Right cardiac atrium (tissue), 5 donors: ENCODE data around the gene CNNM1. TPM values are rescaled to one million over a fixed set of nuclear protein-coding genes. Genes with fewer than 3 reads are reported as not detected.

ENCODE experiments used
- ATAC-seq, 2 donors: fragments of 200-7000 bp; cut with Tn5 transposase; one replicate each; pipeline versions ENCODE4 v1.8.0 to v1.9.1; 2020; ENCODE audit warnings: moderate library complexity in 2 of 2, mild to moderate bottlenecking in 1 of 2
- DNase-seq, 3 donors: peaks; one replicate each; pipeline ENCODE4 v3.0.0-alpha.2; 2020
- H3K27ac ChIP-seq: one replicate; pipeline ENCODE4 v1.5.1; 2013; ENCODE audit warnings: mild to moderate bottlenecking, low read length, control low read depth, moderate library complexity
- H3K27me3 ChIP-seq: one replicate; pipeline ENCODE4 v1.6.1; 2013; ENCODE audit not compliant: control insufficient read depth, insufficient read depth
- H3K4me1 ChIP-seq: one replicate; pipeline ENCODE4 v1.6.1; 2013; ENCODE audit warnings: low read length; ENCODE audit not compliant: control insufficient read depth, insufficient read depth
- H3K4me3 ChIP-seq: one replicate; pipeline ENCODE4 v1.5.1; 2013; ENCODE audit warnings: low read length, control low read depth
- H3K9me3 ChIP-seq: one replicate; pipeline ENCODE4 v1.6.1; 2013; ENCODE audit warnings: low read length; ENCODE audit not compliant: control insufficient read depth
- WGBS: extraction: QIAGEN DNeasy Blood & Tissue Kit; methylation state at CpG from one replicate; pipeline ENCODE4 v1.1.7; 2013; 5-methylcytosine and 5-hydroxymethylcytosine counted together
- intact Hi-C, 4 donors: fragments of 100-400 bp; cut with DNase I; formaldehyde crosslinking; loops; one replicate each; pipeline versions ENCODE4 v1.11.0 to v1.14.0; 2022 to 2023
- polyA plus RNA-seq: library from polyadenylated mRNA; stranded (reverse); fragments of 200-250 nt; gene quantifications from one replicate; pipeline ENCODE4 v1.2.3, GENCODE V29; 2013
- total RNA-seq, 4 donors: library from RNA; stranded (reverse); fragmentation: NEBNext Ultra II Directional; extraction: Animal tissue kit (Norgen Biotek cat#: 25700); gene quantifications; one replicate each; pipeline ENCODE4 v1.2.1, GENCODE V29; 2021
- donor health status: healthy with polysubstance abuse.
- donor health status: DM: no; HTN: yes; CAD: no.
- donor health status: DM: no; HTN: no; CAD: no.
- donor health status: DM: no; HTN: yes; CAD: no; lungs with severe emphysema.
- donor health status: DM: yes; HTN: yes; CAD: no.

Gene CNNM1
- total and polyA plus RNA-seq, 5 donors: 0.03 to 0.29 (median 0.20) TPM

DNA sequence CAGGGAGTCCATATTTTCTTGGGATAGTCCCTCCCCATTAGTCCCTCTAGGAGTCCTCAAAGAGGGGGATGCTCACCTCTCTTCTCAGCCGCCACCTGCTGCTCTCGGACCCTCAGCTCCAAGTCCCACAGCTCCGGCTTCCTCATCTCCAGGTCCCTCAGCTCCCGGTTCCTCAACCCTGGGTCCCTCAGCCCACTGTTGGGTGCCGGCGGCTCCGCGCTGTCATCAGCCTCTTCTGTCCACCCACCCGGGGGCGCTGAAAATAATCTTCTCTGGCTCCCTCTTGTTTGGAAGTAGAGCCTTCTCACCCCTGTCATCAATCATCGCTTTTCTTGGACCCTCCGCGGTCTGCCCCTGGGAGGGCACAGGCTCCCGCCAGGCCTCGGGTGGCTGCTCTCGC lies 13.3 kb upstream of the CNNM1 start:
- no peak overlapping the region for H3K27ac ChIP-seq
- no peak overlapping the region for H3K4me3 ChIP-seq
- H3K27me3 ChIP-seq: no peaks in the 10 kb centered on the region
- H3K4me1 ChIP-seq: no peaks in the 10 kb centered on the region
- intact Hi-C loops: no loop called here
- DNase-seq (peak in 1 of 3 donors; percentile 36), ATAC-seq (no peak)
- no peaks in the 10 kb centered on the region for H3K9me3 ChIP-seq
- WGBS: 94% methylated on average over 16 of the region's 16 CpGs

- no peak overlapping the region for H3K4me3 ChIP-seq
- no peaks in the 10 kb centered on the region for H3K9me3 ChIP-seq
- H3K27ac ChIP-seq: no peak overlapping the region
- no peak for ATAC-seq
- no peak for DNase-seq
- intact Hi-C loops: no loop called here
- no peaks in the 10 kb centered on the region for H3K4me1 ChIP-seq
- H3K27me3 ChIP-seq: no peaks in the 10 kb centered on the region
- 86% methylated on average over 17 of the region's 17 CpGs for WGBS
Measured at GRCh38 chr10:99316374-99316773, 12.8 kb upstream of the CNNM1 start.

DNA sequence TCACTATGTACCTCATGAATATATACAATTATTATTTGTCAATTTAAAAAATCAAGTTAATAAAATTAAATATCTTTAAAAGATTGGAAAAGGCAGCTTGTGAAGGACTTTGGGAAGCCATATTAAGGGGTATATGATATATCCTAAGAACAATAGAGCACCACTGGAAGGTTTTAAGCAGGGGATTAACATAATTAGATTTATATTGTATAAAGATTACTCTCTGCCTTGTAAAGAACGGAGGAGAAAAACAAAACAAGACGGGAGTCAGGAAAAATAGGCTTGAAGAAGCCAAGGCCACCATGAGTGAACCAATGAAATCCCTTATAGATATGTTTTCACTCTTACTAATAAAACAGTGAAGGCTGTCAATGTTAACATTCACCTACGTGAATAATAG lies 11.1 kb upstream of the CNNM1 start:
- H3K27me3 ChIP-seq: peaks cover 2% of the 10 kb centered on the region
- WGBS: 89% methylated on average over 3 of the region's 3 CpGs
- DNase-seq: no peak
- H3K27ac ChIP-seq: no peak overlapping the region
- no peaks in the 10 kb centered on the region for H3K9me3 ChIP-seq
- no peak for ATAC-seq
- intact Hi-C loops: no loop called here
- H3K4me1 ChIP-seq: no peaks in the 10 kb centered on the region
- no peak overlapping the region for H3K4me3 ChIP-seq

- Histone ChIP-seq H3K4me1 (no peaks in the 10 kb centered on the region), H3K27me3 (peaks cover 2% of the 10 kb centered on the region)
- WGBS: 80% methylated on average over 2 of the region's 2 CpGs
Measured at GRCh38 chr10:99318475-99318874, 10.7 kb upstream of the CNNM1 start.

GRCh38 chr10:99325281-99325680 lies 3.9 kb upstream of the CNNM1 start:
- intact Hi-C loops: no loop called here
- Histone ChIP-seq H3K9me3 (no peaks in the 10 kb centered on the region), H3K27ac (no peak overlapping the region), H3K4me1 (no peaks in the 10 kb centered on the region), H3K4me3 (no peak overlapping the region), H3K27me3 (peaks cover 2% of the 10 kb centered on the region)
- ATAC-seq (no peak), DNase-seq (no peak)
- WGBS: 41% methylated on average over 1 of the region's 1 CpG

More at GRCh38 chr10:99318475-99318874, 10.7 kb upstream of the CNNM1 start:
- no peak for DNase-seq
- no peak for ATAC-seq
- intact Hi-C loops: no loop called here
- no peak overlapping the region for H3K27ac ChIP-seq
- no peaks in the 10 kb centered on the region for H3K9me3 ChIP-seq
- H3K4me3 ChIP-seq: no peak overlapping the region

- no peaks in the 10 kb centered on the region for H3K9me3 ChIP-seq
- DNase-seq (no peak), ATAC-seq (no peak)
- 89% methylated on average over 5 of the region's 5 CpGs for WGBS
- no peak overlapping the region for H3K4me3 ChIP-seq
- intact Hi-C loops: no loop called here
- peaks cover 2% of the 10 kb centered on the region for H3K27me3 ChIP-seq
- H3K4me1 ChIP-seq: no peaks in the 10 kb centered on the region
- no peak overlapping the region for H3K27ac ChIP-seq
Measured at GRCh38 chr10:99326871-99327270, 2.3 kb upstream of the CNNM1 start.

DNA sequence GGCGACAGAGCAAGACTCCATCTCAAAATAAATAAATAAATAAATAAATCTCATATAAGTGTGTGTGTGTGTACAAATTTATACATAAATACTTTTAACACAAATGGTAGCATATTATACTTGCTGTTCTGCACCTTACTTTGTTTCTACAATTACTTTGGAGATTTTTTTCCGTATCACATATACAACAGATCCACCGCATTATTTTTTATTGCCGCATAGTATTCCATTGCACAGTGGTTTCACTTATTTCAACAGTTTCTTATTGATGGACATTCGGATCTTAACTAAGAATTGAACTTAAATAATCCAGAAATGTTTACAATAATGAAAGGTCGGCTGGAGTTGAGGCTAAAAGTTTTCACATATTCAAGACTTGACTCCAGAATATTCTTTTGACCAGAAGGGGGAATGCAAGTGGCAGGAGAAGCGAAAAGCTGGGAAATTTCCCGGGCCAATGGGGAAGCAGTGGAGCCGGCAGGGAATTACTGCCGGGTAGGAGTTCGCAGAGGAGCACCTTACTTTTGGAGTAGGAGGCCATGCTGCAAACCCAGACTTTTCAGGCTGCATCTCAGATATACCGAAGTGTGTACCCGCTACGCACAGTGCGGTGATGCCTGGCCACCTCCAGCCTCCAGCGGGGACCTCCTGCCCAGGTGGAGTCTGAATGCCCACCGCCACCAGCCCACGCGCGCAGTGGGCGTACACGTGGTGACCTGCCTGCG lies 415 bp upstream of the CNNM1 start:
- H3K4me3 ChIP-seq: peak overlapping the region; percentile 56
- no peak overlapping the region for H3K27ac ChIP-seq
- WGBS: 33% methylated on average over 23 of the region's 23 CpGs
- intact Hi-C loops: no loop called here
- no peaks in the 10 kb centered on the region for H3K4me1 ChIP-seq
- no peaks in the 10 kb centered on the region for H3K9me3 ChIP-seq
- no peak for DNase-seq
- H3K27me3 ChIP-seq: no peaks in the 10 kb centered on the region
- no peak for ATAC-seq

DNA sequence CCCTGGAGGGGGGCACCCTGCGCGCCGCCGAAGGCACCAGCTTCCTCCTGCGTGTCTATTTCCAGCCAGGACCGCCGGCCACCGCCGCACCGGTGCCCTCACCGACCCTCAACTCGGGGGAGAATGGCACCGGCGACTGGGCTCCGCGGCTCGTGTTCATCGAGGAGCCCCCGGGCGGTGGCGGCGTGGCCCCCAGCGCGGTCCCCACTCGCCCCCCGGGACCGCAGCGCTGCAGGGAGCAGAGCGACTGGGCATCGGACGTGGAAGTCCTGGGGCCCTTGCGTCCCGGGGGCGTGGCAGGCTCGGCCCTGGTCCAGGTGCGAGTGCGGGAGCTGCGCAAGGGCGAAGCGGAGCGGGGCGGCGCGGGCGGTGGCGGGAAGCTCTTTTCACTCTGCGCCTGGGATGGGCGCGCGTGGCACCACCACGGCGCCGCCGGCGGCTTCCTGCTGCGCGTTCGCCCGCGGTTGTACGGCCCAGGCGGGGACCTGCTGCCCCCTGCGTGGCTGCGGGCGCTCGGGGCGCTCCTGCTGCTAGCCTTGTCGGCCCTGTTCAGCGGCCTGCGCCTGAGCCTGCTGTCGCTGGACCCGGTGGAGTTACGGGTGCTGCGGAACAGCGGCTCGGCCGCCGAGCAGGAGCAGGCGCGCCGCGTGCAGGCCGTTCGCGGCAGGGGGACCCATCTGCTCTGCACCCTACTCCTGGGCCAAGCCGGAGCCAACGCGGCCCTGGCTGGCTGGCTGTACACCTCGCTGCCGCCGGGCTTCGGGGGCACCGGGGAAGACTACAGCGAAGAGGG lies 594 bp downstream of the CNNM1 start:
- ATAC-seq (peak; percentile 57), DNase-seq (peak; percentile 16 to 62 (median 58))
- Histone ChIP-seq H3K27me3 (no peaks in the 10 kb centered on the region), H3K27ac (no peak overlapping the region), H3K4me1 (no peaks in the 10 kb centered on the region), H3K9me3 (no peaks in the 10 kb centered on the region), H3K4me3 (peak overlapping the region; percentile 56)
- WGBS: under 1% methylated on average over 94 of the region's 94 CpGs
- intact Hi-C loops: no loop called here

DNA sequence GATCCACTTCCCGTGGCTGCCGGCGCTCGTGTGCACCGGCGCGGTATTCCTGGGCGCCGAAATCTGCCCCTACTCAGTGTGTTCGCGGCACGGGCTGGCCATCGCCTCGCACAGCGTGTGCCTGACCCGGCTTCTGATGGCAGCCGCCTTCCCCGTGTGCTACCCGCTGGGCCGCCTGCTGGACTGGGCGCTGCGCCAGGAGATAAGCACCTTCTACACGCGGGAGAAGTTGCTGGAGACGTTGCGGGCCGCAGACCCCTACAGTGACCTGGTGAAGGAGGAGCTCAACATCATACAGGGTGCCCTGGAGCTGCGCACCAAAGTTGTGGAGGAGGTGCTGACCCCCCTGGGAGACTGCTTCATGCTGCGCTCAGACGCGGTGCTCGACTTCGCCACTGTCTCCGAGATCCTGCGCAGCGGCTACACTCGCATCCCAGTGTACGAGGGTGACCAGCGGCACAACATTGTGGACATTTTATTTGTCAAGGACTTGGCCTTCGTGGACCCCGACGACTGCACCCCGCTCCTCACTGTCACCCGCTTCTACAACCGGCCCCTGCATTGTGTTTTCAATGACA lies 1.3 kb downstream of the CNNM1 start:
- peak; percentile 46 to 48 for ATAC-seq
- H3K27me3 ChIP-seq: no peaks in the 10 kb centered on the region
- WGBS: 19% methylated on average over 45 of the region's 45 CpGs
- H3K4me3 ChIP-seq: no peak overlapping the region
- intact Hi-C loops: no loop called here
- DNase-seq: peak; percentile 19 to 63 (median 56)
- no peaks in the 10 kb centered on the region for H3K4me1 ChIP-seq
- H3K9me3 ChIP-seq: no peaks in the 10 kb centered on the region
- no peak overlapping the region for H3K27ac ChIP-seq

DNA sequence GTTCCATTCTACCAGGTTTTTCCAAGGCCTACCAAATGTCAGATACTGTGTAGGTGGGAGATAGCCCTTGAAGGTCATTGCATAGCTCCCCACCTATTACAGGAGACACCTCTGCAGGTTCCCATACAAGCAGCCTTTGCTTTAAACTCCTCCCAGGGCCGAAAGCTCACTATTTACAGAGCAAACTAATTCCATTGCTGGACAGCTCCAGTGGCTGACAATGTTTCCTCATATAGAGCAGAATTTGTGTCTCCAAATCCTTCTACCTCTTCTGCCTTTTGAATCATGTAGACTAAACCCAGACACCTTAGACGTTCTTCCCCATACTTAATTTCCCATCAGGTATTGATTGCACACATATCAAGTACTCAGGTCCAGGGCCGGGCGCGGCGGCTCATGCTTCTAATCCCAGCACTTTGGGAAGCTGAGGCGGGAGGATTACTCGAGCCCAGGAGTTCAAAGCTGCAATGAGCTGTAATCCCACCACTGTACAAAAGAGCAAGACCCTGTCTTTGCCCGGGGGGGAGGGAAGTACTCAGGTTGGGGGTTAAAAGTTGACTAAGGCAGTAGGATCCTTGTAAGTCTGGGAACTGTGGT lies 2.1 kb downstream of the CNNM1 start:
- no peaks in the 10 kb centered on the region for H3K27me3 ChIP-seq
- ATAC-seq (no peak), DNase-seq (no peak)
- H3K9me3 ChIP-seq: no peaks in the 10 kb centered on the region
- H3K4me3 ChIP-seq: no peak overlapping the region
- WGBS: 69% methylated on average over 9 of the region's 9 CpGs
- H3K4me1 ChIP-seq: no peaks in the 10 kb centered on the region
- intact Hi-C loops: no loop called here
- no peak overlapping the region for H3K27ac ChIP-seq

DNA sequence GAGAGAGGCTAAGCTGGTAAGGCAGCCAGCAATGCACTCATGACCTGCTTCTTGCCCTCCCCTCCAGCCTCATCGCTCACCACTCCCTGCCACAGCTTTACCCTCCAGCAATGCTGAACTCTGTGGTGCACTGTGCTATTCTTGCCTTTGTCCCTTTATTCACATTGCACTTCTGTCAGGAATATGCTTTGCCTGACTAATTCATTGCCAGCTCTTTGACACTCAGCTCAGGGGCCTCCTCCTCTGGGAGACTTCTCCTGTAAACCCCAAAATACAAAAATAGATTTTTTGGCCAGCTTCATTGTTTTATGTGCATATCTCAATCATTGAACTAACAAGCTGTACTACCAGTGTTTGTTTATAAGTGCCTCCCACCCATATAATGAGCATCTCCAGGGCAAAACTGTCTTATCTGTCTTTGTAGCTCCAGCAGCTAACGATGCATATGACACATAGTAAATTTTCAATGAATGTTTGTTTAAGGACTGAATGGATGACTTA lies 8.2 kb downstream of the CNNM1 start:
- intact Hi-C loops: no loop called here
- Histone ChIP-seq H3K4me1 (peaks cover 1% of the 10 kb centered on the region), H3K4me3 (no peak overlapping the region), H3K27ac (no peak overlapping the region), H3K27me3 (no peaks in the 10 kb centered on the region), H3K9me3 (no peaks in the 10 kb centered on the region)
- peak; percentile 29 to 87 for ATAC-seq
- WGBS: 31% methylated on average over 2 of the region's 2 CpGs
- DNase-seq: no peak
